Measurements from ENCODE around the gene CD72.

CD72 gene

DNA sequence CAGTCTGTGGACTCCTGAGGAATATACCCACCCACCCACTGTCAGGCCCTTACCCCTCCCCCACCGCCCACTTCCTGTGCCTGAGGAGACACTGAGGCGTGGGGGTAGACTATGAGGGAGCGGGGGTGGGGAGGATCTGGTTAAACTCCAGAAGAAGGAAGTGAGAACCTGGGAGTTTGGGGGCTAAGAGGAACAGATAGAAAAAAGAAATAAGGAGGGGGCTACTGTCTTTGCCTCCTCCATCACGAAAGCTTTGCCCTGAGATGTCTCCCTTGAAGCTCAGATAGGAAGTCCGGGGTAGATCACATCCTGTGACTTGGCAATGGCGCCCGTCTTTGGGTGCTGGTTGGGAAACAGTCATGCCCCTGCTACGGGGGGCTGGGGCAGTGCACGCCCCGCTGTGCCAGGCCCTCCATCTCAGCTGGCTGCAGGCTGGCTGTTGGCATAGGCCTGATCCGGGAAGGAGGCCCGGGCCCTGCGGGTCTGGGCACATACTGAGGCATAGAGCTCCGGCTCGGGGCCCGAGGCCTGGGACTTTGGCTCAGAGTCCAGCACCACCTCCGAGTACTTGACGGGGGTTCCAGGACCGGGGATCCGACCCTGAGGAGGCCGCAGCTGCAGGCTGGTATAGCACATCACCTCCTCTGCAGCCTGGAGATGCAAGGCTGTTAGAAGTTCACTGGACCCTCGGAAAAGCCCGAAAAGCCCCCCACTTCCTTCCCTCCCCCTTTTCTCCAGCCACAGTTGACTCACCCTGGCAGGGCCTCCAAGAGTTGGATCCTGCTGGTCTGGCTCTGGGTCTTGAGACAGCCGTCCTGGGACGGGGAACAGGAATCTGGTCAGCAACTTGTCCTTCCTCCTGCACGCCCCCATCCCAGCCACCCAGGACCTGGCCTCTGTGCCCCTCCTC lies 31.5 kb upstream of the CD72 start (continued):
- TF ChIP-seq ZSCAN4 (tag by site-specific recombination; IDR thresholded peaks at IDR 0.05) (no peak), ZSCAN16 (tag by site-specific recombination; IDR thresholded peaks at IDR 0.05) (no peak)

DNA sequence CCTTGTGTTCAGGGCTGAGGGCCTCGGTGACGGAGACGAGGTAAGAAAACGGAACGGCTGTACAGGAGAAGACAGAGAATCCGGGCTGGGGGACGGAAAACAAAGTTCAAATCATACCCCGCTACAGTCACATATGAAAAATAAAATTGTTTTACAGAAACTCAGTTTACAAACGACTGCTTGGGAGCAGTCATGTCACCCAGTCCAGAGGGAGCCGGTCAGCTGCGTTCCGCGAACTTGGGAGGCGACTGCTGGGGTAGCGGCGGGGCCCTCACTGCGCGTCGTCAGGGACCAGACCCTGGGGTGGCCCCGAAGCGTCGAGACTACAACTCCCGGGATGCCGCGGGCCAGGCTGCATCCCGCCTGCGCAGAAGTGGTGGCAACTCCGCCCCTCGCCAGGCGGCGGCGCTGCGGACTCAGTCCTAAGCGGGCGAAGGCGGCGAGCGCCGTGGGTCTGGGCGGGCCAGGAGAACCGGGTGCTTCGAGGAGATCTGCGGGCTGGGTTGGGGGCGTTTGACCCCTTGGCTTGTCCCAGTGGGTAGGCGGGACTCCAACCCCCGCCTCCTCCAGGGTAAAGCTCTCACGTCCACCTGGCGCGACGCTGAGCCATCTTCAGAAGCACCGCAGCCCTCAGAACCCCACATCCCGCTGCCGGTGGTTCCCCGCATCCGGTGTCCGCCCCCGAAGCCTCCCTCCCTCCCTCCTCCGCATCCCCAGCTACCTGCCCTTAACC lies 28.5 kb upstream of the CD72 start:
- Histone ChIP-seq H3K27ac (ENCODE audit: extremely low read depth, low read depth, low read length) (peak overlapping the region; percentile 51), H3K9me3 (ENCODE audit: control insufficient read depth, insufficient read depth, low read depth, low read length) (no peaks in the 10 kb centered on the region), H3K4me1 (ENCODE audit: control insufficient read depth, insufficient read depth, low read length) (no peaks in the 10 kb centered on the region), H3K36me3 (ENCODE audit: control insufficient read depth in 2 of 2, insufficient read depth in 1 of 2, low read length in 2 of 2) (no peaks in the 10 kb centered on the region), H3K4me3 (ENCODE audit: low read depth, low read length) (peak overlapping the region; percentile 62)
- POLR2A ChIA-PET, result interaction anchor here (1.1 to 4.5 kb wide), 6 partner anchors 11 to 85 kb away, joined by 3 to 41 read pairs (median 4); partner anchors contain the start of genes ARHGEF39, CCDC107, CREB3 and RMRP
- CTCF ChIA-PET, result interaction anchor here (0.6 to 4.8 kb wide), 40 partner anchors 11 to 747 kb away, joined by 3 to 74 read pairs (median 4); partner anchors contain the start of genes ARHGEF39, CCDC107 and RMRP
- TF ChIP-seq ZSCAN4 (tag by site-specific recombination; IDR thresholded peaks at IDR 0.05), result no peak
- TF ChIP-seq SP3 (tag by site-specific recombination; IDR thresholded peaks at IDR 0.05), result peak; percentile 72
- TF ChIP-seq ZNF2 (tag by site-specific recombination; IDR thresholded peaks at IDR 0.05), result peak; percentile 94
- peak; percentile 83 for TF ChIP-seq EGR2 (tag by site-specific recombination; IDR thresholded peaks at IDR 0.05; ENCODE audit: low read depth)
- TF ChIP-seq ZNF830 (tag by site-specific recombination; IDR thresholded peaks at IDR 0.05; ENCODE audit: low read depth), result no peak
- TF ChIP-seq ZBTB11 (tag by site-specific recombination; conservative IDR thresholded peaks at IDR 0.05; ENCODE audit: low read depth), result peak; percentile 96
- no peak for TF ChIP-seq ZNF175 (tag by site-specific recombination; IDR thresholded peaks at IDR 0.05)
- TF ChIP-seq CTCF (tag by site-specific recombination; IDR thresholded peaks at IDR 0.05), result peak; percentile 94
- no peak for TF ChIP-seq ZNF157 (tag by site-specific recombination; IDR thresholded peaks at IDR 0.05)
- TF ChIP-seq ZBTB10 (tag by site-specific recombination; IDR thresholded peaks at IDR 0.05), result 0 out of 2 replicates have a peak, but pooled peaks have one; percentile 63
- TF ChIP-seq PATZ1 (tag by site-specific recombination; IDR thresholded peaks at IDR 0.05), result peak; percentile 70
- no peak for TF ChIP-seq ZNF747 (tag by site-specific recombination; IDR thresholded peaks at IDR 0.05)
- TF ChIP-seq, protein P1, sequence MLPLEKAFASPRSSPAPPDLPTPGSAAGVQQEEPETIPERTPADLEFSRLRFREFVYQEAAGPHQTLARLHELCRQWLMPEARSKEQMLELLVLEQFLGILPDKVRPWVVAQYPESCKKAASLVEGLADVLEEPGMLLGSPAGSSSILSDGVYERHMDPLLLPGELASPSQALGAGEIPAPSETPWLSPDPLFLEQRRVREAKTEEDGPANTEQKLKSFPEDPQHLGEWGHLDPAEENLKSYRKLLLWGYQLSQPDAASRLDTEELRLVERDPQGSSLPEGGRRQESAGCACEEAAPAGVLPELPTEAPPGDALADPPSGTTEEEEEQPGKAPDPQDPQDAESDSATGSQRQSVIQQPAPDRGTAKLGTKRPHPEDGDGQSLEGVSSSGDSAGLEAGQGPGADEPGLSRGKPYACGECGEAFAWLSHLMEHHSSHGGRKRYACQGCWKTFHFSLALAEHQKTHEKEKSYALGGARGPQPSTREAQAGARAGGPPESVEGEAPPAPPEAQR (tag by site-specific recombination; IDR thresholded peaks at IDR 0.05), result no peak

Measured in HEK293 (cell line).